Osteocyte (in vitro differentiated cells): Measurements from ENCODE around the gene ATP2B1. TPM values are rescaled to one million over a fixed set of nuclear protein-coding genes. Genes with fewer than 3 reads are reported as not detected.

Experiments used
- DNase-seq: peaks from one replicate; pipeline ENCODE4 v3.0.0; 2021; ENCODE audit warnings: mixed read lengths; ENCODE audit not compliant: unreplicated experiment; ENCODE audit errors: extremely low spot score
- H3K27ac Mint-ChIP-seq: one replicate; pipeline ENCODE4 v1.8.0; 2021; ENCODE audit warnings: mild to moderate bottlenecking, mixed read lengths; ENCODE audit not compliant: unreplicated experiment
- H3K27me3 Mint-ChIP-seq: one replicate; pipeline ENCODE4 v1.8.0; 2021; ENCODE audit warnings: mixed read lengths; ENCODE audit not compliant: unreplicated experiment
- H3K36me3 Mint-ChIP-seq: one replicate; pipeline ENCODE4 v1.8.0; 2021; ENCODE audit warnings: mixed read lengths; ENCODE audit not compliant: unreplicated experiment
- H3K4me1 Mint-ChIP-seq: one replicate; pipeline ENCODE4 v1.8.0; 2021; ENCODE audit warnings: mixed read lengths; ENCODE audit not compliant: unreplicated experiment
- H3K4me3 Mint-ChIP-seq: one replicate; pipeline ENCODE4 v1.8.0; 2021; ENCODE audit warnings: mild to moderate bottlenecking, moderate library complexity, mixed read lengths; ENCODE audit not compliant: unreplicated experiment
- H3K9me3 Mint-ChIP-seq: one replicate; pipeline ENCODE4 v1.8.0; 2021; ENCODE audit warnings: mixed read lengths; ENCODE audit not compliant: unreplicated experiment
- CTCF ChIP-seq: fragments of 200-600 bp; sonication (generic); IDR thresholded peaks from 2 replicates; pipeline ENCODE4 v1.5.0; 2021; ENCODE audit warnings: antibody characterized with exemption, mild to moderate bottlenecking, moderate library complexity
- total RNA-seq: library from RNA; stranded (reverse); gene quantifications from 2 replicates; pipeline ENCODE4 v1.2.1, GENCODE V29; 2021

The ATP2B1 gene
- total RNA-seq, 1 donor from 2014 or later: 45.5 TPM

- Mint-ChIP-seq H3K9me3 (no peaks in the 10 kb centered on the region), H3K4me3 (no peak overlapping the region), H3K4me1 (peaks cover 10% of the 10 kb centered on the region), H3K36me3 (peaks cover 43% of the 10 kb centered on the region), H3K27ac (no peak overlapping the region), H3K27me3 (no peaks in the 10 kb centered on the region)
- no peak for DNase-seq
- TF ChIP-seq CTCF: no peak
Observed at GRCh38 chr12:89632778-89633177, 75.9 kb downstream of the ATP2B1 start.

- H3K9me3 Mint-ChIP-seq: no peaks in the 10 kb centered on the region
- TF ChIP-seq CTCF: no peak
- peaks cover 12% of the 10 kb centered on the region for H3K4me1 Mint-ChIP-seq
- H3K27me3 Mint-ChIP-seq: no peaks in the 10 kb centered on the region
- H3K36me3 Mint-ChIP-seq: peaks cover 36% of the 10 kb centered on the region
- H3K27ac Mint-ChIP-seq: peak overlapping the region; percentile 27
- H3K4me3 Mint-ChIP-seq: no peak overlapping the region
- DNase-seq: no peak
Observed at GRCh38 chr12:89622115-89622514, 86.5 kb downstream of the ATP2B1 start.

- DNase-seq: no peak
- no peak overlapping the region for H3K27ac Mint-ChIP-seq
- no peaks in the 10 kb centered on the region for H3K9me3 Mint-ChIP-seq
- H3K4me3 Mint-ChIP-seq: no peak overlapping the region
- no peak for TF ChIP-seq CTCF
- H3K27me3 Mint-ChIP-seq: no peaks in the 10 kb centered on the region
- peaks cover 12% of the 10 kb centered on the region for H3K4me1 Mint-ChIP-seq
- peaks cover 39% of the 10 kb centered on the region for H3K36me3 Mint-ChIP-seq
Observed at GRCh38 chr12:89621521-89621920, 87.1 kb downstream of the ATP2B1 start.

- H3K27me3 Mint-ChIP-seq: no peaks in the 10 kb centered on the region
- H3K36me3 Mint-ChIP-seq: peaks cover 34% of the 10 kb centered on the region
- H3K4me1 Mint-ChIP-seq: peaks cover 12% of the 10 kb centered on the region
- H3K27ac Mint-ChIP-seq: no peak overlapping the region
- no peak for DNase-seq
- no peak for TF ChIP-seq CTCF
- H3K9me3 Mint-ChIP-seq: no peaks in the 10 kb centered on the region
- no peak overlapping the region for H3K4me3 Mint-ChIP-seq
Observed at GRCh38 chr12:89619764-89620163, 88.9 kb downstream of the ATP2B1 start.

GRCh38 chr12:89618113-89618862, 90.3 kb downstream of the ATP2B1 start:
- peaks cover 12% of the 10 kb centered on the region for H3K4me1 Mint-ChIP-seq
- no peak for TF ChIP-seq CTCF

More at GRCh38 chr12:89618113-89618862, 90.3 kb downstream of the ATP2B1 start:
- Mint-ChIP-seq H3K36me3 (peaks cover 25% of the 10 kb centered on the region), H3K4me3 (no peak overlapping the region), H3K27me3 (no peaks in the 10 kb centered on the region), H3K9me3 (no peaks in the 10 kb centered on the region), H3K27ac (no peak overlapping the region)
- DNase-seq: no peak
